Gastrocnemius medialis (tissue), 4 donors: Measurements from ENCODE around the gene TAOK3.

ENCODE experiments used
- POLR2A ChIP-seq, 2 donors: fragments of 450-650 bp; IDR thresholded peaks; one replicate each; pipeline ENCODE4 v1.6.1; 2017; ENCODE audit warnings: antibody characterized with exemption in 2 of 2, mild to moderate bottlenecking in 2 of 2, moderate library complexity in 2 of 2
- TF ChIP-seq, protein P1 (sequence below), 5 experiments: fragments of 450-650 bp in 3 of 5; fragments of 200-600 bp in 2 of 5; sonication (generic) in 2 of 5; IDR thresholded peaks in 4 of 5; conservative IDR thresholded peaks in 1 of 5; 1 replicate in 4 of 5; 2 replicates in 1 of 5; pipeline ENCODE4 v1.5.1; 2016 to 2019; ENCODE audit warnings: antibody characterized with exemption in 5 of 5, mild to moderate bottlenecking in 3 of 5, moderate library complexity in 3 of 5

- TF ChIP-seq, protein P1, sequence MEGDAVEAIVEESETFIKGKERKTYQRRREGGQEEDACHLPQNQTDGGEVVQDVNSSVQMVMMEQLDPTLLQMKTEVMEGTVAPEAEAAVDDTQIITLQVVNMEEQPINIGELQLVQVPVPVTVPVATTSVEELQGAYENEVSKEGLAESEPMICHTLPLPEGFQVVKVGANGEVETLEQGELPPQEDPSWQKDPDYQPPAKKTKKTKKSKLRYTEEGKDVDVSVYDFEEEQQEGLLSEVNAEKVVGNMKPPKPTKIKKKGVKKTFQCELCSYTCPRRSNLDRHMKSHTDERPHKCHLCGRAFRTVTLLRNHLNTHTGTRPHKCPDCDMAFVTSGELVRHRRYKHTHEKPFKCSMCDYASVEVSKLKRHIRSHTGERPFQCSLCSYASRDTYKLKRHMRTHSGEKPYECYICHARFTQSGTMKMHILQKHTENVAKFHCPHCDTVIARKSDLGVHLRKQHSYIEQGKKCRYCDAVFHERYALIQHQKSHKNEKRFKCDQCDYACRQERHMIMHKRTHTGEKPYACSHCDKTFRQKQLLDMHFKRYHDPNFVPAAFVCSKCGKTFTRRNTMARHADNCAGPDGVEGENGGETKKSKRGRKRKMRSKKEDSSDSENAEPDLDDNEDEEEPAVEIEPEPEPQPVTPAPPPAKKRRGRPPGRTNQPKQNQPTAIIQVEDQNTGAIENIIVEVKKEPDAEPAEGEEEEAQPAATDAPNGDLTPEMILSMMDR (IDR thresholded peaks at IDR 0.05 in 4 of 5, conservative IDR thresholded peaks at IDR 0.05 in 1 of 5), result no peak
- no peak for TF ChIP-seq POLR2A (IDR thresholded peaks at IDR 0.05)
Observed at GRCh38 chr12:118302053-118302452, 70.7 kb downstream of the TAOK3 start.
